HG03175 (cell line): ENCODE results near the gene SORCS3.

Experiments
- ATAC-seq: cut with Tn5 transposase; IDR thresholded peaks from one replicate; pipeline ENCODE4 v1.9.1; 2021; ENCODE audit warnings: mild to moderate bottlenecking, moderate library complexity; ENCODE audit not compliant: unreplicated experiment

The SORCS3 gene

DNA sequence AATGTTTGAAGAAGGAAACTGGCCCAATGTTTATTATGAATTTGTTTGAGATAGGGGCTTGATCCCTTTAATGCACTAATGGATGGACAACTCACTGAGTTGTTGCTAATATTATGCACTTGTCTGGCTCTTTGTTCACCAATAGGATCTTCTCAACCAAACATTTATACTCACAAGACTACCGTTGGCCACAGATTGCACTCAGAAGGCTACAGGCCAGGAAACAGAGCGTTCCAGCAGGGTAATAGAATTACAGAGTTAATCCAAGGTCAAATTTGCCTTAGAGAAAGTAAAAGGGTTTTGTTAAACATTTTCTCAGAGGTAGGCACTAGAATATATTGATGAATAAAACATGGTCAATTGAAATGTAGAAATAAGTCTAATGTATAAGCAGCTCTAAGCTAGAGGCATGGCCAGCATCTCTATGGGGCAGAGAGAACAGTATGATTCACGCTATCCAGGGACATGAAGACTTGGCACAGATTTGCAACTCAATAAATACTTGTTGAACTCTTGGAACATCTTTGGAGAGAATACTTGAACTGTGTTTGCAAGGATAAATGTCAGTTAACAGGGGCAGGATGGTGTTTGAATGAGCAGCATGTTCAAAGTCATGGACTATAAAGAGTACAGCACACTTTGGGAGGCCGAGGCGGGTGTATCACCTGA, 606.9 kb downstream of the SORCS3 start:
- no peak for ATAC-seq

GRCh38 chr10:105252911-105253310, 611.8 kb downstream of the SORCS3 start:
- ATAC-seq = no peak

- ATAC-seq = no peak
Measured at GRCh38 chr10:105253515-105254212, 612.6 kb downstream of the SORCS3 start.

GRCh38 chr10:105258036-105258673, 617.1 kb downstream of the SORCS3 start:
- no peak for ATAC-seq

DNA sequence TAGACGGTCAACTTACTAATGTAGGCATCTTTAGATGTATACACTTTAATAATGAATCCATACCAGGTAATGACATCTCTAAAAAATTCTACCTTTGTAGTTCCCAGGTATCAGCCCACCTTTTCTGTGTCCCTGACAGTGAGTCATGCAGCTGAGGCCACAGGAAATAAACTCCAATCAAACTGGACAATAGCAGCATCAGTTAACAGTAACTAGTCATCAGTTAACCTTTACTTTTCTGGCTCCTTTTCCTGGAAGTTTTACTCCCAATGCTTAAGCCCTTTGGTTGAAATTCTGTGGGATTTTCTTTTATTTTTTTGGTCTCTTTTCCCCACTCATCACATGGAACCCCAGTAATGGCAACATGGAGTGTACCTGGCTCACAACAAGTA, 617.6 kb downstream of the SORCS3 start:
- ATAC-seq = no peak

GRCh38 chr10:105259201-105259600, 618.1 kb downstream of the SORCS3 start:
- no peak for ATAC-seq

- no peak for ATAC-seq
Measured at GRCh38 chr10:105262666-105263065, 621.6 kb downstream of the SORCS3 start.

DNA sequence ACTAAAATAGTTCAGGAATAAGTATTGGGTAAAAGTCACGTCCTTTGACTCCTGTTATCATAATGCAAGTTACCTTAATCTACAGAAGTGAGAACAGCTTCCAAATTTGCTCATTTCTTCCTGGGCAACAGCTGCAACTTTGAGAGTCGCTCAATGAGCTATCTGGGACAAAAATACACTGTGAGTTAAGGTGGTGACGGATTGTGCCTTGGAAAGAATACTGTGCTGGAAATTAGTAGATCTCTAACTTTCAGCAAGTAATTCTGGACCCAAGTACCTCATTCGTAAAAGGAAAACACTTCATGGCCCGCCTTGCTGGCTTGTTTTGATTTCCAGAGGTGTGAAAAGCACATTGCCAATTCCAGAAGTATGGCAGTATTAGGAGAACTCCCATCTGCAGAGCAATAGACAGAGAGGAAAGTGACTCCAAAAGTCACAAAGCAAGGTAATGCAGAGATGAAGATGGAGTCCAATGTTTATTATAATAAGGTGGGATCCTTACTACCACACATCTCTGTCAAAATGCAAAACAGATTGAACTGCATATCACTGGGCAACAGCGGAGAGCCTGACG, 626.0 kb downstream of the SORCS3 start:
- ATAC-seq = no peak

- no peak for ATAC-seq
Measured at GRCh38 chr10:105268961-105269360, 627.9 kb downstream of the SORCS3 start.

- ATAC-seq = no peak
Measured at GRCh38 chr10:105269689-105270088, 628.6 kb downstream of the SORCS3 start.

DNA sequence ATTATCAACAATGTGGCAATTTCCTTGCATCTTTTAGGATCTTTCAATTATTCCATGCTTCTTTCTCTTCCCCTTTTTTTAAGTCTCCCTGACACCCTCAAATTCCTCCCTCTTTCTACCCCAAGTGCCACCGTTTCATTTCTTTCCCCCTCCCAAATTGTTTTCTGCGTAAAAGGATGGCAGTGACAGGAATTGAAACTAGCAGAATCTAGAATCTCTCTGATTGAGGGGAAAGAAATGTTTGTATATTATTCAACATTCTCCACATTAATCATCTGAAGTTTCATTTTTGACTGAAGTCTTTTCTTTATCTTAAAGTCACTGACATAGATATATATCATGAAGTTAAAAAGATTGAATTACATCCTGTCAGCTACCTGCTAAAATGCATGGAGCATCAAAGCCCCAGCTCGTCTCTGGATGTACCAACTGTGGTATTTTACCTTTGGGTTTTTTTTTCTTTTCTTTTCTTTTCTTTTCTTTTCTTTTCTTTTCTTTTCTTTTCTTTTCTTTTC, 633.5 kb downstream of the SORCS3 start:
- ATAC-seq = no peak

GRCh38 chr10:105278439-105278838, 637.3 kb downstream of the SORCS3 start:
- ATAC-seq = no peak

DNA sequence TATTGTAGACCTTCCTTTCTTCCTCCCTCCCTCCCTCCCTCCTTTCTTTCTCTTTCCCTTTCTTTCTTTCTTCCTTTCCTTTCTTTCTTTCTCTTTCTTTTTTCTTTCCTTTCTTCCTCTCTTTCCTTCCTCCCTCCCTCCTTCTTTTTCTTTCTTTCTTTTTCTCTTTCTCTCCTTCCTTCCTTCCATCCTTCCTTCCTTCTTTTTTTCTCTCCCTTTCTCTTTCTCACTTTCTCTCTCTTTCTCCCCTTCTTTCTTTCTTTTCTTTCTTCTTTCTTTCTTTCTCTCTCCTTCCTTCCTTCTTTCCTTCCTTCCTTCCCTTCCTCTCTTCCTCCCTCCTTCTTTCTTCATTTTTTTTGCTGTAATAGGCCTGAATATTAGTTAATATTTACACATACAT, 638.0 kb downstream of the SORCS3 start:
- ATAC-seq = no peak

DNA sequence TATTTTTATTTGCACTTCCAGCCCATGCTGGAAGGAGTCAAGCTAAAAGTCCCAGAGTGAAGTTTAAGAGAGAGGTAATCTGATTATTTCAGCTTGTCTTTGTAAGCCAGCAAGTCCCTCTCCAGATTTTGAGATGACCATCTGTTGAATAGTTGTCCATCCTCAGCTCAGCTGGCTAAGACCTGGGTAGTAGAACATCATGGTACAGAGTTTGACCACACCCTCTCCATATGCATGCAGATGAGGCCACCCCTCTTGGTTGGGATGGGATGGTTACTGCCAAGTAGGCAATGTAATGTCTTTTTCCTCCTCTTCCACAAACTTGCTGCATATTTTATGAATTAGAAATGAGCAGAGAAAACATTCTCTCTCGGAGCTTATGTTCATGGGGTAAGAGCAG, 639.8 kb downstream of the SORCS3 start:
- ATAC-seq = no peak

DNA sequence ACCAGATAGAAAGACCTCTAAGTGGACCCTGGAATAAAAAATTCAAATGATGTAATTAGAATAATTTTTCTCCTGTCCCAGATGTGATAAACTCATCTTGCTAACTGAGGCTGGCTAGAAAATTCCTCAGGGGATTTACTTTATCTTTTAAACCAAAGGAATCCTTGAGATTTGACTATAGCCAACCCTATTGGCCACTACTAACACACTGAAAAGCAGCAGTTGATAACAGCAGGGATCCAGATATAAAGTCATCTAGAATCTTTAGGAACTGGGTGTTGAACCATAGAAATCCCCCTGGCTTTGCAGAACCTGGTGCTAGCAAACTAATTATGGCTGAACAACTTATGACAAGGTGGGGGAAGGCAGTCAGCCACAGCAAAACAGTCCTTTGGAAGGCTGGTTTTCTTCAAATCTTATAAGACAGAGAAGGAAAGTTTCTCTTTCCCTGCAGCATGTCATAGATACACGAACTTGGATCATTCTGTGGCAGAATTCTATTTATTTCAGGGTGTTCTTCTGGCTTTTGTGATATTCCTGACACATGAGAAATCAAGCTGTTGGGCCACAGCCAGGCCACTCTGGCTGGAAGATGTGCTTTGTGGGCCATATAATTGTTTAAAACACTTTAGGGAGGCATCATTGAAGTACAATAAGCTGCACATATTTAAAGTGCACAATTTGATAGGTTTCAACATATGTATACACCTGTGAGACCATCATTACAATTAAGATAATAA, 643.6 kb downstream of the SORCS3 start:
- ATAC-seq = no peak

DNA sequence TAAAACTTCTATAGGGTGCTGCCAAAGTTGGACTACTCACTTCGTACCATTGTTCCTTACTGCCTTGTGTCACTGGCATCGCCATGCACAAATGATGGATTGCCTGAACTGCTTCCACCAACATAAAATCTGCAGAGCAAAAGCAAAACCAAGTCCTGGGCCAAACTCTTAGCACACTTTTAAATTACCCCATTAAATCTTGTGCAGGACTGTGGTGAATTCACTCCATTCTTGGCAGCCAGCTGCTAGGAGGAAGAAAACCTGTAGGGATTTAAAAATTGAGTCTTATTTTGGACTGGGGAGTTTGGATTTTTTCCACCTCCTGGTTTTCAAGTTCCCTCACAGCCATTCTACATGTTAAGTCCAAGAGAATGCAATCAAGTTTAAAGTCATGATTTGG, 646.9 kb downstream of the SORCS3 start:
- no peak for ATAC-seq

- ATAC-seq = no peak
Measured at GRCh38 chr10:105288613-105289012, 647.5 kb downstream of the SORCS3 start.

DNA sequence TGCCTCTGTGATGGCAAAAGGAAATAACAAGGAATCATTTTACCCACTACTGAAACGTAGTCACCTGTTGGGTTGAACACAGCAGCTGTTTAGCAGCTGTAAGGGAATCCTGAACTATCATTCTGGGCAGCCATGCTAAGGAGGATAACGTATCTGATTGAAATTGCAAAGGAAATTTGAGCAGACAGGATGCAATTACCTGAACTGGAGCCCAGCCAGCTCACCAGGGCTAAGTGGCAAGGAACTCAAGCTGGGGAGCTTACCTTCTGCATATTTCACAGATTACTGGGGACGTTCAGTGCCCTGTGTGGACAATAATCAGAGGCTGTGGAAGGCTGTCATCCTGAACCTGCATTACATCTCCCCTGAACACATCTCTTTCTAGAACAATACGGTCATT, 650.5 kb downstream of the SORCS3 start:
- ATAC-seq = no peak

DNA sequence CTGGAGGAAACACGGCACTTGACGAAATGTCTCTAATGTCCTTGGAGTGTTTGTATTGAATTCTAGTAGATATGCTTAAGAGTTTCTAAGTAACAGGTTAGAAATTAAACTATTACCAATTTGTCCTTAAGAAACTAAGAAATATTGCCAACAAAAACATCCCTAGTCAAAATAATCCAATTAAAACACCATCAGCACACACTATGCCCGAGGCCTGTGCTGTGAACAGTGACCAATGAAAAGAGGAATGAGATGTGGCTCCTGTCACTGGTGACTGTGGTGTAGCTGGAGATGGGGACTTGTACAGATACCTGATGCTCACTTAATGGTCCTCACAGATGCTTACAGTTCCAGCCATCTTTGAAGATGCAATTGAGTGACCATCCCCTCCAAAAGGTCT, 651.1 kb downstream of the SORCS3 start:
- ATAC-seq = no peak
